Nephron (organoid): ENCODE data around the gene PAXIP1.

ENCODE experiments used
- H3K27ac Mint-ChIP-seq, 3 experiments: 2 replicates each; pipeline ENCODE4 v1.8.0; 2020; ENCODE audit warnings: mixed read lengths in 3 of 3, mild to moderate bottlenecking in 2 of 3, moderate library complexity in 1 of 3
- H3K27me3 Mint-ChIP-seq: 2 replicates; pipeline ENCODE4 v1.8.0; 2021; ENCODE audit warnings: low read depth, mild to moderate bottlenecking, moderate library complexity, mixed read lengths
- H3K36me3 Mint-ChIP-seq: 2 replicates; pipeline ENCODE4 v1.8.0; 2020; ENCODE audit warnings: low read depth, mixed read lengths
- H3K4me1 Mint-ChIP-seq: 2 replicates; pipeline ENCODE4 v1.8.0; 2020; ENCODE audit warnings: mixed read lengths
- H3K4me3 Mint-ChIP-seq, 3 experiments: 2 replicates each; pipeline ENCODE4 v1.8.0; 2020; ENCODE audit warnings: mild to moderate bottlenecking in 3 of 3, mixed read lengths in 3 of 3, moderate library complexity in 2 of 3
- H3K9me3 Mint-ChIP-seq: 2 replicates; pipeline ENCODE4 v1.8.0; 2020; ENCODE audit warnings: mixed read lengths
- TF ChIP-seq, protein P1 (sequence below), 3 experiments: fragments of 200-600 bp; sonication (generic); IDR thresholded peaks; one replicate each; pipeline ENCODE4 v1.5.0; 2021; ENCODE audit warnings: antibody characterized with exemption in 3 of 3; ENCODE audit not compliant: unreplicated experiment in 3 of 3

Gene PAXIP1

DNA sequence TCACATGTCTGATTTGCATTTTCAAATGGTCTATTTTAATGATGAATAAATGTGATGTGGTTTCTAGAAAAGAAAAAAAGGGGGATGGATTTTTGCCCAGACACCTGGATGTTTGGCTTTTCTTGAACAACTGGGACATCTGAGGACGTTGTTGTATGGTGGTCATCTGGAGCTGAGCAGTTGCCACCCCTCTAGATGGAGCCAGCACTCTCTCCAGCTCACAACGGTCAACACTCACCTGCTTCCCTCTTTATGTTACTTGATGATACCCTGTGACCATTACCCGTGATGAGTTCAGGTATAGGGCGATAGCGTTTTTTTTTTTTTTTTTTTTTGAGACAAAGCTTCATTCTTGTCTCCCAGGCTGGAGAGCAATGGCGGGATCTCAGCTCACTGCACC, 30.1 kb upstream of the PAXIP1 start:
- Mint-ChIP-seq H3K27me3 (peaks cover 3% of the 10 kb centered on the region), H3K36me3 (no peaks in the 10 kb centered on the region), H3K27ac (no peak overlapping the region), H3K4me3 (no peak overlapping the region), H3K4me1 (no peaks in the 10 kb centered on the region), H3K9me3 (peaks cover 11% of the 10 kb centered on the region)
- TF ChIP-seq, protein P1, sequence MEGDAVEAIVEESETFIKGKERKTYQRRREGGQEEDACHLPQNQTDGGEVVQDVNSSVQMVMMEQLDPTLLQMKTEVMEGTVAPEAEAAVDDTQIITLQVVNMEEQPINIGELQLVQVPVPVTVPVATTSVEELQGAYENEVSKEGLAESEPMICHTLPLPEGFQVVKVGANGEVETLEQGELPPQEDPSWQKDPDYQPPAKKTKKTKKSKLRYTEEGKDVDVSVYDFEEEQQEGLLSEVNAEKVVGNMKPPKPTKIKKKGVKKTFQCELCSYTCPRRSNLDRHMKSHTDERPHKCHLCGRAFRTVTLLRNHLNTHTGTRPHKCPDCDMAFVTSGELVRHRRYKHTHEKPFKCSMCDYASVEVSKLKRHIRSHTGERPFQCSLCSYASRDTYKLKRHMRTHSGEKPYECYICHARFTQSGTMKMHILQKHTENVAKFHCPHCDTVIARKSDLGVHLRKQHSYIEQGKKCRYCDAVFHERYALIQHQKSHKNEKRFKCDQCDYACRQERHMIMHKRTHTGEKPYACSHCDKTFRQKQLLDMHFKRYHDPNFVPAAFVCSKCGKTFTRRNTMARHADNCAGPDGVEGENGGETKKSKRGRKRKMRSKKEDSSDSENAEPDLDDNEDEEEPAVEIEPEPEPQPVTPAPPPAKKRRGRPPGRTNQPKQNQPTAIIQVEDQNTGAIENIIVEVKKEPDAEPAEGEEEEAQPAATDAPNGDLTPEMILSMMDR (IDR thresholded peaks at IDR 0.05; ENCODE audit: unreplicated experiment in 3 of 3): no peak

DNA sequence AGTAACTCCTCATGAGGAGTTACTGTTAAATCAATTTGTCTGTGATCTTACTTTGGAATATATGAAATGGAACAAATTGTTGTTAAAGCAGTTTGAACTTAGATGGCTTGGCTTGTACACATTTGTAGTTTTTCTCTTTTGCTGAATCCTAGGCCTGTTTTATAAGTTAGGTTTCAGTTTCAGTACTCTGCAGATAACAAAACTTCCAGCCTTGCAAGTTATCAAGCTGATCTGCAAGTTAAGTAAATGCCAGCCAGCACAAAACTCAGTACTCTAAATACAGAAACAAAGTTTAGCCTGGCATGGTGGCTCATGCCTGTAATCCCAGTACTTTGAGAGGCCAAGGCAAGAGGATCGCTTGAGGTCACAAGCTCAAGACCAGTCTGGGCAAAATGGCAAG, 25.0 kb upstream of the PAXIP1 start:
- H3K4me3 Mint-ChIP-seq: no peak overlapping the region
- H3K4me1 Mint-ChIP-seq: no peaks in the 10 kb centered on the region
- H3K27ac Mint-ChIP-seq: no peak overlapping the region
- H3K27me3 Mint-ChIP-seq: no peaks in the 10 kb centered on the region
- TF ChIP-seq, protein P1 (IDR thresholded peaks at IDR 0.05; ENCODE audit: unreplicated experiment in 3 of 3): no peak
- no peaks in the 10 kb centered on the region for H3K36me3 Mint-ChIP-seq
- peaks cover 8% of the 10 kb centered on the region for H3K9me3 Mint-ChIP-seq

DNA sequence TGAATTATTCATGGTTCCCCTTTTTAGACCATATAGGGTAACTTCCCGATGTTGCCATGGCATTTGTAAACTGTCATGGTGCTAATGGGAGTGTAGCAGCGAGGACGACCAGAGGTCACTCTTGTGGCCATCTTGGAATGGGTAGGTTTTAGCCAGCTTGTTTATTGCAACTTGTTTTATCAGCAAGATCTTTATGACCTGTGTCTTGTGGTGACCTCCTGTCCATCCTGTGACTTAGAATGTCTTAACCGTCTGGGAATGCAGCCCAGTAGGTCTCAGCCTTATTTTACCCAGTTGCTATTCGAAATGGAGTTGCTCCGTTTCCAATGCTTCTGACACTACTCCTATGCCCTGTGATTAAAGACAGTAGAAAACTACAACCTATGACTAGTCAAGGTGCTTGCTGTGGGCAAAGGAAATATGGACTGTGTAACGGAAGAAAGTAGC, 18.8 kb upstream of the PAXIP1 start:
- no peak overlapping the region for H3K4me3 Mint-ChIP-seq
- H3K4me1 Mint-ChIP-seq: no peaks in the 10 kb centered on the region
- no peaks in the 10 kb centered on the region for H3K9me3 Mint-ChIP-seq
- no peak overlapping the region for H3K27ac Mint-ChIP-seq
- H3K27me3 Mint-ChIP-seq: no peaks in the 10 kb centered on the region
- no peaks in the 10 kb centered on the region for H3K36me3 Mint-ChIP-seq
- TF ChIP-seq, protein P1 (IDR thresholded peaks at IDR 0.05; ENCODE audit: unreplicated experiment in 3 of 3): no peak

DNA sequence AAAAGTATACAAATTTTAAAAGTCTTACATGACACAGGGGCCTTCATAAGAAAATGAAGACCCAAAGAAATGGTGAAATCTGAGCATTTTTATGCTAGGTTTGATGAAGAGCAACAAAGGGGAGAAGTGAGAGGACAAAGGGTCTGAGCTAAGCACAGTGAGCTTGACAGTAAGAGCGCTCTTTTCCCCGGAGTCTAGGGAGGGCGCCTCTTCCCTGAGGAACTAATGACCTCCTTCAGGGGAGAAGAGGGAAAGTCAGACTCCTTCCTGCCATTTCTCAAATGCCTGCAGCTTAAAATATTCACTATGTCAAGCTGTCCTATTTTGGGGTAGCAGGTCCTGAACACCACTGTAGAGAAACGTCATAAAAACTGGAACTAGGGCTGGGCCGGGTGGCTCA, 18.1 kb upstream of the PAXIP1 start:
- Mint-ChIP-seq H3K27ac (no peak overlapping the region), H3K27me3 (no peaks in the 10 kb centered on the region), H3K4me1 (no peaks in the 10 kb centered on the region), H3K9me3 (no peaks in the 10 kb centered on the region), H3K4me3 (no peak overlapping the region), H3K36me3 (no peaks in the 10 kb centered on the region)
- TF ChIP-seq, protein P1 (IDR thresholded peaks at IDR 0.05; ENCODE audit: unreplicated experiment in 3 of 3): no peak

DNA sequence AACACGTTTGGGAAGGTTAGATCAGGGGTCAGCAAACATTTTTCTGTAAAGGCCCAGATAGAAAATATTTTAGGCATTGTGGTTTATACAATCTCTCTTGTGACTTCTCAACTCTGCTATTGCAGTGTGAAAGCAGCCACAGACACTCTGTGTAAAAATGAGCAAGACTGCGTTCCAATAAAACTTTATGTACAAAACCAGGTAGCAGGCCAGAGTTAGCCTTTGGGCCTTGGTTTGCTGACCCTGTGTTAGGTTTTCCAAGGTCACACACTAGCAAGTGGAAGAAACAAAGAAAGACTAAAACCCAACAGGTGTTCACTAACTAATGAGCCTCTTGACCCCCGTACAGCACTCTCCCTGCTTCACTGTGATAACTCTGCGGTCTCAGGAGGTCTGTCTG, 14.9 kb upstream of the PAXIP1 start:
- H3K27ac Mint-ChIP-seq: no peak overlapping the region

DNA sequence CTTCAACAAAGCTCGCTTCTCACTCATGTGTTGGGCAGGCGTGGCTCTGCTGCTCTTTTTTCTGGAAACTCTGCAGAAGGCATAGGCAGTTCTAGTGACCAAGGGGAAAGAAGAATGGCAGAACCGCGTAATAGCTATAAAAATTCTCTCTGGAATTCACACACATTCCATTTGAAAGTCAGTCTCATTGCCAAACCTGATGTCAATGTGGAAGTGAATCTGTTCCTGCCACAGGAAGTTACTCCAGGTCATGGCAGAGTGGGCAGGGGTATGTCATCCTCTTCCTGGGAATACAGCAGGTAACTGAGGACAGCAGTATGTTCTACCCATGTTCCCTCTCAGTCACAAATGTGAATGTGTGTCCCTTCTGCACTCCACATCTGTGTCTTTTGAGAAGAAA, 8.2 kb upstream of the PAXIP1 start:
- no peak overlapping the region for H3K27ac Mint-ChIP-seq
- H3K4me3 Mint-ChIP-seq: no peak overlapping the region
- H3K4me1 Mint-ChIP-seq: no peaks in the 10 kb centered on the region
- H3K36me3 Mint-ChIP-seq: peaks cover 8% of the 10 kb centered on the region
- no peaks in the 10 kb centered on the region for H3K9me3 Mint-ChIP-seq
- H3K27me3 Mint-ChIP-seq: no peaks in the 10 kb centered on the region
- TF ChIP-seq, protein P1 (IDR thresholded peaks at IDR 0.05; ENCODE audit: unreplicated experiment in 3 of 3): no peak

More for the DNA sequence above, 14.9 kb upstream of the PAXIP1 start:
- Mint-ChIP-seq H3K4me3 (no peak overlapping the region), H3K4me1 (no peaks in the 10 kb centered on the region), H3K9me3 (no peaks in the 10 kb centered on the region), H3K36me3 (no peaks in the 10 kb centered on the region), H3K27me3 (no peaks in the 10 kb centered on the region)
- TF ChIP-seq, protein P1 (IDR thresholded peaks at IDR 0.05; ENCODE audit: unreplicated experiment in 3 of 3): no peak
